ENCODE data around the gene NRG2.

DNA sequence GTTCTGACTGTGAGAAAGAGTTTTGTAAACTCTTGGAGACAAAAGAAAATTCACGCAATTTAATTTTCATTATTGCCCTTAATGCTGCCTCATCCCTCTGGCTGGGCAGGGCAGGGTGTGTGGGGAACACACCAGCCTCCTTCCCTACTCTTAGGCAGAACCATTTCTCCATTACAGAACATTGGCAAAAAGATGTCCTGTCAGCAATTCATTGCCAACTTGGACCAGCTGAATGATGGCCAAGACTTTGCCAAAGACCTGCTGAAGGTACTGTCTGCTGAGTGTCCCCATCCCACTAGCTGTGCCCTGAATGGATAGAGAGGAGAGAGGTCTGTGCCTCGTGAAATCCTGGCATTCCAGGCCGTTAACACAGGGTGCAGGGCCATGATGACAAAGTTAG, 209.6 kb downstream of the NRG2 start:
- TF ChIP-seq, protein P1, sequence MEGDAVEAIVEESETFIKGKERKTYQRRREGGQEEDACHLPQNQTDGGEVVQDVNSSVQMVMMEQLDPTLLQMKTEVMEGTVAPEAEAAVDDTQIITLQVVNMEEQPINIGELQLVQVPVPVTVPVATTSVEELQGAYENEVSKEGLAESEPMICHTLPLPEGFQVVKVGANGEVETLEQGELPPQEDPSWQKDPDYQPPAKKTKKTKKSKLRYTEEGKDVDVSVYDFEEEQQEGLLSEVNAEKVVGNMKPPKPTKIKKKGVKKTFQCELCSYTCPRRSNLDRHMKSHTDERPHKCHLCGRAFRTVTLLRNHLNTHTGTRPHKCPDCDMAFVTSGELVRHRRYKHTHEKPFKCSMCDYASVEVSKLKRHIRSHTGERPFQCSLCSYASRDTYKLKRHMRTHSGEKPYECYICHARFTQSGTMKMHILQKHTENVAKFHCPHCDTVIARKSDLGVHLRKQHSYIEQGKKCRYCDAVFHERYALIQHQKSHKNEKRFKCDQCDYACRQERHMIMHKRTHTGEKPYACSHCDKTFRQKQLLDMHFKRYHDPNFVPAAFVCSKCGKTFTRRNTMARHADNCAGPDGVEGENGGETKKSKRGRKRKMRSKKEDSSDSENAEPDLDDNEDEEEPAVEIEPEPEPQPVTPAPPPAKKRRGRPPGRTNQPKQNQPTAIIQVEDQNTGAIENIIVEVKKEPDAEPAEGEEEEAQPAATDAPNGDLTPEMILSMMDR (IDR thresholded peaks at IDR 0.05) = no peak
- TF ChIP-seq POLR2AphosphoS5 (IDR thresholded peaks at IDR 0.05) = no peak

All from breast epithelium (tissue), 3 donors.